Measurements from ENCODE around the gene DNAJC17.

DNA sequence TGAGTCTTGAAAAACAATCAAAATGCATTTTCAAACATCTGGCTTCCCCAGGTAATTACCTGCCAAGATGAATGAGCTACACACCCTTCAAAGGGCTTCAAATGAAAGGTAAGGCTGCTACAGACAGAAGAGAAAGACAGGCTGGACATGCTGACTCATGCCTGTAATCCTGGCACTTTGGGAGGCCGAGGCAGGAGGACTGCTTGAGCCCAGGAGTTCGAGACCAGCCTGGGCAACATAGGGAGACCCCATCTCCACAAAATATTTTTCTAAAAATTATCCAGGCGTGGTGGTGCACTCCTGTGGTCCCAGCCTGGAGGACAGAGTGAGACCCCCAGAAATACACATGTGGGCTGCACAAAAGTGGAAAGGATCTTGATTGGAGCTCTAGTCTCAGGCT, 14.9 kb downstream of the DNAJC17 start:
- TF ChIP-seq, protein P1, sequence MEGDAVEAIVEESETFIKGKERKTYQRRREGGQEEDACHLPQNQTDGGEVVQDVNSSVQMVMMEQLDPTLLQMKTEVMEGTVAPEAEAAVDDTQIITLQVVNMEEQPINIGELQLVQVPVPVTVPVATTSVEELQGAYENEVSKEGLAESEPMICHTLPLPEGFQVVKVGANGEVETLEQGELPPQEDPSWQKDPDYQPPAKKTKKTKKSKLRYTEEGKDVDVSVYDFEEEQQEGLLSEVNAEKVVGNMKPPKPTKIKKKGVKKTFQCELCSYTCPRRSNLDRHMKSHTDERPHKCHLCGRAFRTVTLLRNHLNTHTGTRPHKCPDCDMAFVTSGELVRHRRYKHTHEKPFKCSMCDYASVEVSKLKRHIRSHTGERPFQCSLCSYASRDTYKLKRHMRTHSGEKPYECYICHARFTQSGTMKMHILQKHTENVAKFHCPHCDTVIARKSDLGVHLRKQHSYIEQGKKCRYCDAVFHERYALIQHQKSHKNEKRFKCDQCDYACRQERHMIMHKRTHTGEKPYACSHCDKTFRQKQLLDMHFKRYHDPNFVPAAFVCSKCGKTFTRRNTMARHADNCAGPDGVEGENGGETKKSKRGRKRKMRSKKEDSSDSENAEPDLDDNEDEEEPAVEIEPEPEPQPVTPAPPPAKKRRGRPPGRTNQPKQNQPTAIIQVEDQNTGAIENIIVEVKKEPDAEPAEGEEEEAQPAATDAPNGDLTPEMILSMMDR (IDR thresholded peaks at IDR 0.05; ENCODE audit: low read length) = no peak
- TF ChIP-seq EZH2 (IDR thresholded peaks at IDR 0.05; ENCODE audit: borderline replicate concordance, low read length) = no peak

Data from OCI-LY1 (cell line).